ENCODE results near the gene NDE1. TPM values are rescaled to one million over a fixed set of nuclear protein-coding genes. Genes with fewer than 3 reads are reported as not detected.

NDE1 gene
- total RNA-seq, 1 experiment from 2014 or later: 162 TPM

DNA sequence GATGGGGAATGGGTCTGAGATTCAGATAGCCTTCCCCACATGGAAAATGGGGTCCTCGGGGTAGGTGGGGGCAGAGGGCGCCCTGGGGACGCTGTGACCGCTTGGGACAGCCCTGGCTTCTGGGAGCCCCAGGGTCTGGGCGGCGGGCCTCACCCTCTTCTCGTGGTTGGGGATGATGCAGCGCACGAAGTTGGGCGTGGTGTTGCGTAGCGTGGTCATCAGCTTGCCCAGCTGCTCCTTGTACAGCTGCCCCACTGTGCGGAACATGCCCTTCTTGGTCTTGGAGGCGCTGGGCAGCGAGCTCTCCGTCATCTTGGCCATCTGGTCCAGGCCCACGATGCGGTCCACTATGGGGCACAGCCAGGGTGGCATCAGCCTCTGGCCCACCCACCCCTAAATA lies 99.9 kb downstream of the NDE1 start:
- H3K27me3 Mint-ChIP-seq (ENCODE audit: insufficient read depth, unreplicated experiment): no peaks in the 10 kb centered on the region
- intact Hi-C loops (cut with micrococcal nuclease): no loop called here
- ChIA-PET POLR2A (interaction anchor here (0.7 kb wide), 1 partner anchor 406 kb away, joined by 3 read pairs; no protein-coding TSS in a partner anchor), CTCF (no interaction called here)
- no peaks in the 10 kb centered on the region for H3K36me3 Mint-ChIP-seq (ENCODE audit: insufficient read depth, unreplicated experiment)
- no peak overlapping the region for H3K4me3 Mint-ChIP-seq (ENCODE audit: unreplicated experiment)
- H3K9me3 Mint-ChIP-seq (ENCODE audit: unreplicated experiment): no peaks in the 10 kb centered on the region
- no peak for DNase-seq (ENCODE audit: unreplicated experiment)
- H3K27ac Mint-ChIP-seq (ENCODE audit: low read depth, unreplicated experiment): no peak overlapping the region
- TF ChIP-seq, protein P1, sequence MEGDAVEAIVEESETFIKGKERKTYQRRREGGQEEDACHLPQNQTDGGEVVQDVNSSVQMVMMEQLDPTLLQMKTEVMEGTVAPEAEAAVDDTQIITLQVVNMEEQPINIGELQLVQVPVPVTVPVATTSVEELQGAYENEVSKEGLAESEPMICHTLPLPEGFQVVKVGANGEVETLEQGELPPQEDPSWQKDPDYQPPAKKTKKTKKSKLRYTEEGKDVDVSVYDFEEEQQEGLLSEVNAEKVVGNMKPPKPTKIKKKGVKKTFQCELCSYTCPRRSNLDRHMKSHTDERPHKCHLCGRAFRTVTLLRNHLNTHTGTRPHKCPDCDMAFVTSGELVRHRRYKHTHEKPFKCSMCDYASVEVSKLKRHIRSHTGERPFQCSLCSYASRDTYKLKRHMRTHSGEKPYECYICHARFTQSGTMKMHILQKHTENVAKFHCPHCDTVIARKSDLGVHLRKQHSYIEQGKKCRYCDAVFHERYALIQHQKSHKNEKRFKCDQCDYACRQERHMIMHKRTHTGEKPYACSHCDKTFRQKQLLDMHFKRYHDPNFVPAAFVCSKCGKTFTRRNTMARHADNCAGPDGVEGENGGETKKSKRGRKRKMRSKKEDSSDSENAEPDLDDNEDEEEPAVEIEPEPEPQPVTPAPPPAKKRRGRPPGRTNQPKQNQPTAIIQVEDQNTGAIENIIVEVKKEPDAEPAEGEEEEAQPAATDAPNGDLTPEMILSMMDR (IDR thresholded peaks at IDR 0.05; ENCODE audit: unreplicated experiment): no peak
- H3K4me1 Mint-ChIP-seq (ENCODE audit: insufficient read depth, unreplicated experiment): no peaks in the 10 kb centered on the region
- no TSS peak for BruUV-seq (replicated peaks)

DNA sequence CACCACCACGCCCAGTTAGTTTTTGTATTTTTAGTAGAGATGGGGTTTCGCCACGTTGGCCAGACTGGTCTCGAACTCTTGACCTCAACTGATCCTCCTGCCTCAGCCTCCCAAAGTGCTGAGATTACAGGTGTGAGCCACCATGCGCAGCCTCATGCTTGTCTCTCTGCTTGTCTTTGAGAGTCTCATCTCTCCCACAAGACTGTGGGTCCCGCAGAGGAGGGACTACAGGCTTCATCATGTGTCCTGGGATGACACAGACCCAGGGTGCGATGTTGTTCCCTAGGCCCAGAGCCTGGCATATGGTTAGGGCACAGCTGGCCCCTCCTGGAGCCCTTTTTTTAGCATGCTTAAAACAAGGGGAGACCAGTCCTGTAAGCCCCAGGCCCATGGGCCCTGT lies 101.9 kb downstream of the NDE1 start:
- BruUV-seq (replicated peaks): no TSS peak
- CTCF ChIA-PET: interaction anchor here (0.7 to 1.1 kb wide), 2 partner anchors 14 to 108 kb away, joined by 3 to 4 read pairs; no protein-coding TSS in a partner anchor
- H3K36me3 Mint-ChIP-seq (ENCODE audit: insufficient read depth, unreplicated experiment): no peaks in the 10 kb centered on the region
- intact Hi-C loops (cut with micrococcal nuclease): no loop called here
- no peak overlapping the region for H3K4me3 Mint-ChIP-seq (ENCODE audit: unreplicated experiment)
- no peak for DNase-seq (ENCODE audit: unreplicated experiment)
- TF ChIP-seq, protein P1 (IDR thresholded peaks at IDR 0.05; ENCODE audit: unreplicated experiment): no peak
- H3K4me1 Mint-ChIP-seq (ENCODE audit: insufficient read depth, unreplicated experiment): no peaks in the 10 kb centered on the region
- no peaks in the 10 kb centered on the region for H3K27me3 Mint-ChIP-seq (ENCODE audit: insufficient read depth, unreplicated experiment)
- POLR2A ChIA-PET: no interaction called here
- no peak overlapping the region for H3K27ac Mint-ChIP-seq (ENCODE audit: low read depth, unreplicated experiment)
- no peaks in the 10 kb centered on the region for H3K9me3 Mint-ChIP-seq (ENCODE audit: unreplicated experiment)

DNA sequence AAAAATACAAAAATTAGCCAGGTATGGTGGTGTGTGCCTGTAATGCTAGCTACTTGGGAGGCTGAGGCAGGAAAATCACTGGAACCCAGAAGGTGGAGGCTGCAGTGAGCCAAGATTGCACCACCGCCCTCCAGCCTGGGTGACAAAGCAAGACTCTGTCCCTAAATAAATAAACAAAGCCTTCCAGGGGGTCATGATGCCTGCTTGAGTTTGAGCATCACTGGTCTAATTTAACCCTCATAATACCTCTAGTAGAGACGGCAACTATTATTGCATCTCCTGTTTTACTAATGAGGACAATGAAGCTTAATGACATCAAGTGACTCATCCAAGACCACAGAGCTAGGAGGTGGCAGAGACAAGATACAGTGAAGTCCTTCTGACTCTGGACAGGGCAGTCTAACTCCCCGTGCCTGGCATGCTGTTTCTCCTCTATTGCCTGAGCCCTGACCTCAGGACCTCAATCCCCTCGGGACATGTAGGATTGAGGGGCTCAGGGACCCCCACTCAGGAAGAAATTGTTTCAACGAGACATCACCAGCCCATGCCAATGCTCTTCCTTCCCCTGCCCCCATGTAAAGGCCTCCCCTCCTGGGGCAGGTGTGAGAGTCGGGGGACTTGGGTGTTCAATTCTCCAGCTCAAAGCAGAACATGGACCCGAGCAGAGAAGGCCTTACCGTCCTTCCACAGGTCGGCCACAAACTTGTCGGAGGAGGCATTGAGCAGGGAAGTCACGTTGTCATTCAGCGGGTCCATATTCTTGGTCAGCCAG lies 102.9 kb downstream of the NDE1 start:
- ChIA-PET CTCF (interaction anchor here (1.1 kb wide), 1 partner anchor 14 kb away, joined by 4 read pairs; no protein-coding TSS in a partner anchor), POLR2A (no interaction called here)
- no peak overlapping the region for H3K4me3 Mint-ChIP-seq (ENCODE audit: unreplicated experiment)
- H3K36me3 Mint-ChIP-seq (ENCODE audit: insufficient read depth, unreplicated experiment): no peaks in the 10 kb centered on the region
- no peak for DNase-seq (ENCODE audit: unreplicated experiment)
- no peaks in the 10 kb centered on the region for H3K4me1 Mint-ChIP-seq (ENCODE audit: insufficient read depth, unreplicated experiment)
- H3K27me3 Mint-ChIP-seq (ENCODE audit: insufficient read depth, unreplicated experiment): no peaks in the 10 kb centered on the region
- intact Hi-C loops (cut with micrococcal nuclease): no loop called here
- no peaks in the 10 kb centered on the region for H3K9me3 Mint-ChIP-seq (ENCODE audit: unreplicated experiment)
- TF ChIP-seq, protein P1 (IDR thresholded peaks at IDR 0.05; ENCODE audit: unreplicated experiment): no peak
- no peak overlapping the region for H3K27ac Mint-ChIP-seq (ENCODE audit: low read depth, unreplicated experiment)
- no TSS peak for BruUV-seq (replicated peaks)

DNA sequence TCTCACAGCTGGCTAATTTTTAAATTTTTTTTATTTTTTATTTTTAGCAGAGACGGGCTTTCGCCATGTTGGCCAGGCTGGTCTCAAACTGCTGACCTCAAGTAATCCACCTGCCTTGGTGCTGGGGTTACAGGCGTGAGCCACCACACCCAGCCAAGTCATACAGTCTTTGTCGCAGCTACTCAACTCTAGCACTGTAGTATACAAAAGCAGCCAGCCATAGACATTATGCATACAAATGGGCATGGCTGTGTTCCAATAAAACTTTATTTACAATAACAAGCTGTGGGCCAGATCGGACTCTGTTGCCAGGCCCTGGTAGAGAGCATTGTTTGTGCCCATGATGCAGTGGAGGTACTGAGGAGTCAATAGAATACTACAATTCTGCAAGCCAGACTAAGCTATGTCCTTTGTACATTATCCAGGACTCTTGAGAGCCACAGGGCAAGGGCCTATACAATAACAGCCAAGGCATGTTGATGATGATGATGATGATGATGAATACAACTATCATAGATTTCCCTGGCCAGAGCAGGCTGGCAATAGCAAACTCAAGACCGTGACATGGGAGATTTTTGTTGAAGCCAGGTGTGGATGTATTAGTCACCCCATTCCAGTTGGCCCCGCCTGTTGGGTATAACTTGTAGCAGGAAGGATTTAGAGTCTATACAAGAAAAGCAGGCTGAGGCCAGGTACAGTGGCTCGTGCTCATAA lies 104.9 kb downstream of the NDE1 start:
- BruUV-seq (replicated peaks): no TSS peak
- no peak for DNase-seq (ENCODE audit: unreplicated experiment)
- Mint-ChIP-seq H3K36me3 (ENCODE audit: insufficient read depth, unreplicated experiment) (no peaks in the 10 kb centered on the region), H3K27ac (ENCODE audit: low read depth, unreplicated experiment) (no peak overlapping the region), H3K4me3 (ENCODE audit: unreplicated experiment) (no peak overlapping the region), H3K9me3 (ENCODE audit: unreplicated experiment) (no peaks in the 10 kb centered on the region), H3K4me1 (ENCODE audit: insufficient read depth, unreplicated experiment) (no peaks in the 10 kb centered on the region), H3K27me3 (ENCODE audit: insufficient read depth, unreplicated experiment) (peaks cover 12% of the 10 kb centered on the region)
- TF ChIP-seq, protein P1 (IDR thresholded peaks at IDR 0.05; ENCODE audit: unreplicated experiment): no peak
- POLR2A ChIA-PET: no interaction called here
- intact Hi-C loops (cut with micrococcal nuclease): loop anchor here (5.0 kb wide), 1 partner anchor 328 kb away; no protein-coding TSS in a partner anchor
- CTCF ChIA-PET: interaction anchor here (0.7 to 3.4 kb wide), 8 partner anchors 9 to 438 kb away, joined by 3 to 25 read pairs (median 4); no protein-coding TSS in a partner anchor

All from MCF 10A (cell line).